MCF 10A (cell line): ENCODE results near the gene NOL4L. TPM values are rescaled to one million over a fixed set of nuclear protein-coding genes. Genes with fewer than 3 reads are reported as not detected.

Experiments used
- BruUV-seq: library from RNA; stranded (reverse); fragments of 400-500 nt; replicated peaks from 2 replicates; lab custom pipeline; 2021; lab: Mats Ljungman, UMichigan
- CTCF ChIA-PET: fragments of 300-600 bp; sonication (Branson Sonifier 250); formaldehyde crosslinking; extraction: SDS; loops from one replicate; lab custom pipeline; 2021; ENCODE audit warnings: antibody characterized with exemption, inconsistent platforms; lab: Yijun Ruan, JAX
- POLR2A ChIA-PET: fragments of 300-600, 350-650 bp; sonication (Branson Sonifier 250); formaldehyde crosslinking; extraction: SDS; loops from one replicate; lab custom pipeline; 2020; ENCODE audit warnings: antibody characterized with exemption, inconsistent platforms; lab: Yijun Ruan, JAX
- DNase-seq: peaks from one replicate; pipeline ENCODE4 v3.0.0-alpha.2; 2018; ENCODE audit not compliant: unreplicated experiment
- H3K27ac Mint-ChIP-seq: one replicate; pipeline ENCODE4 v1.8.0; 2022; ENCODE audit warnings: mild to moderate bottlenecking, low read depth, mixed read lengths; ENCODE audit not compliant: unreplicated experiment
- H3K27me3 Mint-ChIP-seq: one replicate; pipeline ENCODE4 v1.8.0; 2022; ENCODE audit warnings: mixed read lengths; ENCODE audit not compliant: insufficient read depth, unreplicated experiment
- H3K36me3 Mint-ChIP-seq: one replicate; pipeline ENCODE4 v1.8.0; 2022; ENCODE audit warnings: mild to moderate bottlenecking, moderate library complexity, mixed read lengths; ENCODE audit not compliant: insufficient read depth, unreplicated experiment
- H3K4me1 Mint-ChIP-seq: one replicate; pipeline ENCODE4 v1.8.0; 2022; ENCODE audit warnings: mixed read lengths; ENCODE audit not compliant: insufficient read depth, unreplicated experiment
- H3K4me3 Mint-ChIP-seq: one replicate; pipeline ENCODE4 v1.8.0; 2022; ENCODE audit warnings: mild to moderate bottlenecking, moderate library complexity, mixed read lengths; ENCODE audit not compliant: unreplicated experiment
- H3K9me3 Mint-ChIP-seq: one replicate; pipeline ENCODE4 v1.8.0; 2022; ENCODE audit warnings: mixed read lengths; ENCODE audit not compliant: unreplicated experiment
- intact Hi-C: fragments of 100-400 bp; cut with micrococcal nuclease; formaldehyde crosslinking; loops from 2 replicates; pipeline ENCODE4 v1.14.1; 2022
- total RNA-seq: library from RNA; stranded (reverse); gene quantifications from 2 replicates; pipeline ENCODE4 v1.2.3, GENCODE V29; 2022
- TF ChIP-seq, protein P1 (sequence below): fragments of 200-600 bp; IDR thresholded peaks from one replicate; pipeline ENCODE4 v1.8.0; 2022; ENCODE audit warnings: antibody characterized with exemption, mild to moderate bottlenecking; ENCODE audit not compliant: unreplicated experiment

NOL4L gene
- total RNA-seq, 1 experiment from 2014 or later: 3.3 TPM

DNA sequence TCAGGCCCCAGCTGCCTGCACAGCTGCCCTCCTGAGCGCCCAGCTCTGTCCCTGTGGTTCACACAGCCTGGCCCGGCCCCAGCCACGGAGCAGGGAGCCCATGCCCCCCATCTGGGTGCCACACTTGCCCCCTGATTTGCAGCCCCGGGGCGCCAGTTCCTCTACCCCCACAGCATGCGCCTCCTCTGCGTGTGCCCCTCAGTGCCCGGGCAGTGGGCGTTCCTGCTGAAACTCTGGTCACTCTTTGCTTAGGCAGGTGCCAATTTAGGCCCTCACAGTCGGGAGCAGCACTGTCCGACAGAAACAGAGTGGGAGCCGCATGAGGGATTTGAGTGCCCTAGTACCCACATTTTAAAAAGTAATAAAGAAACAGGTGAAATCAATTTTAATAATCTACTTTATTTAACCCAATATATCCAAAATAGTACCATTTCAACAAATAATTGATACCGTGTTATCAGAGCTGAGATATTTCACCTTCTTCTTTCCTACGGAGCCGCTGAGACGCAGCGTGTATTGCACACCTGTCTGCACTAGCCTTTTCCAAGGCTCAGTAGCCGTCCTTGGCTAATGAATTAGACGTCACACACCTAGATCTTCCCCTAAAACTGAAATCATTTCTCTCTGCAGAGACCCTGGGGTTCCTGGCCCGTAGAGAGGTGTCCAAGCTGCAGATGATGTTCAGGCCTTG, 120.6 kb downstream of the NOL4L start:
- H3K4me3 Mint-ChIP-seq: no peak overlapping the region

DNA sequence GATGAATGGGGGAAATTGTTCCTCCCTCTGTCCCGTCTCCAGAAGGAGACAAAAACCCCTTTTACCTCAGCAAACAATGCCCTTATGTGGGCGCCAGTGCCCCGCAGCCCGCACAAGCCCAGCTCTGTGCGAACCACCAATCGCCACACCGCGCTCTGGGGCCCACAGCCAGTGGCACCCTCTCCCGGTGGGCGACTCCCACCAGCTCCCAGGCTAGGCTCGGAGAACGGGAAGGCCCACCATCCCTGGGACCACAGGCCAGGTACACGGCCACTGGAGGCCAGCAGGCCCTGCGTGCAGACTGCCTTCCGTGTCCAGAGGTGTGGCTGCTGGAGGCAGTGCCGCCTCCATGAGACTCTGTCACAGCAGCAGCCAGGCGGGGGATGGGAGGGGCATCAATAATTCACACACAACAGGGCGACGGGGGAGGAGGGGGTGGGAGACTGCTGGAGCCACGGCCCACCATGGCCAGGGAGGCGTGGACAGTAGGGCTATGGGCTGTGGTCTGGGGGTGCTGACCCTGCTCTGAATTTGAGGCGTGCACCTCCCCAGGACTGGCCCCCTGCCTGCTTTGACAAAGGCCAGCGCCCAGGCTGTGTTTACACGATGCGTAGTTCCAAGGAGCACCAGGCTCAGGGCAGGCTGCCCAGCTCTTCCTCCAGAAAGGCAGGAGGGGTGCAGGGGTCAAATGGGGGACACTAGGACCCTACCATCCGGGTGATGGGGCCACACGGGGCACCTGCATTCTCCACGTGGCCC, 121.3 kb downstream of the NOL4L start:
- Mint-ChIP-seq H3K9me3 (no peaks in the 10 kb centered on the region), H3K4me1 (no peaks in the 10 kb centered on the region), H3K27me3 (no peaks in the 10 kb centered on the region), H3K36me3 (no peaks in the 10 kb centered on the region), H3K4me3 (no peak overlapping the region), H3K27ac (no peak overlapping the region)
- CTCF ChIA-PET: no interaction called here
- TF ChIP-seq, protein P1, sequence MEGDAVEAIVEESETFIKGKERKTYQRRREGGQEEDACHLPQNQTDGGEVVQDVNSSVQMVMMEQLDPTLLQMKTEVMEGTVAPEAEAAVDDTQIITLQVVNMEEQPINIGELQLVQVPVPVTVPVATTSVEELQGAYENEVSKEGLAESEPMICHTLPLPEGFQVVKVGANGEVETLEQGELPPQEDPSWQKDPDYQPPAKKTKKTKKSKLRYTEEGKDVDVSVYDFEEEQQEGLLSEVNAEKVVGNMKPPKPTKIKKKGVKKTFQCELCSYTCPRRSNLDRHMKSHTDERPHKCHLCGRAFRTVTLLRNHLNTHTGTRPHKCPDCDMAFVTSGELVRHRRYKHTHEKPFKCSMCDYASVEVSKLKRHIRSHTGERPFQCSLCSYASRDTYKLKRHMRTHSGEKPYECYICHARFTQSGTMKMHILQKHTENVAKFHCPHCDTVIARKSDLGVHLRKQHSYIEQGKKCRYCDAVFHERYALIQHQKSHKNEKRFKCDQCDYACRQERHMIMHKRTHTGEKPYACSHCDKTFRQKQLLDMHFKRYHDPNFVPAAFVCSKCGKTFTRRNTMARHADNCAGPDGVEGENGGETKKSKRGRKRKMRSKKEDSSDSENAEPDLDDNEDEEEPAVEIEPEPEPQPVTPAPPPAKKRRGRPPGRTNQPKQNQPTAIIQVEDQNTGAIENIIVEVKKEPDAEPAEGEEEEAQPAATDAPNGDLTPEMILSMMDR: no peak
- POLR2A ChIA-PET: no interaction called here
- intact Hi-C loops: no loop called here
- DNase-seq: no peak
- BruUV-seq: no TSS peak

More for the DNA sequence above, 120.6 kb downstream of the NOL4L start:
- intact Hi-C loops: no loop called here
- TF ChIP-seq, protein P1: no peak
- CTCF ChIA-PET: no interaction called here
- no peaks in the 10 kb centered on the region for H3K27me3 Mint-ChIP-seq
- H3K27ac Mint-ChIP-seq: no peak overlapping the region
- no peaks in the 10 kb centered on the region for H3K36me3 Mint-ChIP-seq
- BruUV-seq: no TSS peak
- no peak for DNase-seq
- POLR2A ChIA-PET: no interaction called here
- no peaks in the 10 kb centered on the region for H3K4me1 Mint-ChIP-seq
- no peaks in the 10 kb centered on the region for H3K9me3 Mint-ChIP-seq

DNA sequence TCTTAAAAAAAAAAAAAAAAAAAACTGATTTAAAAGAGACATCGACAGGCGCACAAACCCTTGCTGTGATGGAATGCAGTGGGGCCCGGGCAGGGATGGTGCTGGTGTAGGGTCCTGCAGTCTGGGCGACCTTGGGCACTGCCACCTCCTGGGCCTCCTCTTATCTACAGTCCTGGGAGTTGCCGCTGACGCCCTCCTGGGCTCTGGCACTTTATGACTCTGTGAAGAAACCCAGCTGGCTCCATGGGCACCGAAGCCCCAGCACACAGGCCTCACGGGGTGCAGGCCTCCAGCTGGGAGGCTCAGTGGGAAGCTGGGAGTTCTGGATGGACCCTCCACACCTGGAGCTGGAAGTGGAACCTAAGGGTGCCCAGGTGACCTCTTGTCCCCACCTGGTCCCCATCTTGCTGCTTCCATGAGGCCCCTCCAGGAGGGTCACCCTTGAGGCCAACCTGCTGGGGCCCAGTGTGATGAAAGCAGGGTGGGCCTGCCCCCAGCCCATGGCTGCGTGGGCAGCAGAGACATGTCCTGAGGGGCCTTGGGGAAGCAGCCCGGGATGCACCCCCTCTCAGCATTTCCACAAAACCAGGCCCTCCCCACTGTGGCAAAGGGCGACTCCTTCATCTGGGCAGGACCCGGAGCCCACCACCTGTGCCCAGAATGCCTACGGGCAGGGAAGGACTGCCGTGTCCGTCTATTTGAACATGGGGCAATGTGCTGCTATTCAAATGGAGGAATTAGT, 122.1 kb downstream of the NOL4L start:
- Mint-ChIP-seq H3K27me3 (no peaks in the 10 kb centered on the region), H3K36me3 (peaks cover 3% of the 10 kb centered on the region), H3K4me3 (no peak overlapping the region), H3K27ac (no peak overlapping the region), H3K9me3 (no peaks in the 10 kb centered on the region), H3K4me1 (no peaks in the 10 kb centered on the region)
- no peak for DNase-seq
- CTCF ChIA-PET: no interaction called here
- no TSS peak for BruUV-seq
- TF ChIP-seq, protein P1: no peak
- intact Hi-C loops: no loop called here
- POLR2A ChIA-PET: no interaction called here
